GM12801 (cell line): ENCODE data around the gene FER1L5.

ENCODE experiments used
- TF ChIP-seq, protein P1 (sequence below): IDR thresholded peaks from one replicate; pipeline ENCODE4 v1.5.1; 2011; ENCODE audit warnings: control low read depth; ENCODE audit not compliant: insufficient read length; ENCODE audit errors: extremely low read depth

The FER1L5 gene

DNA sequence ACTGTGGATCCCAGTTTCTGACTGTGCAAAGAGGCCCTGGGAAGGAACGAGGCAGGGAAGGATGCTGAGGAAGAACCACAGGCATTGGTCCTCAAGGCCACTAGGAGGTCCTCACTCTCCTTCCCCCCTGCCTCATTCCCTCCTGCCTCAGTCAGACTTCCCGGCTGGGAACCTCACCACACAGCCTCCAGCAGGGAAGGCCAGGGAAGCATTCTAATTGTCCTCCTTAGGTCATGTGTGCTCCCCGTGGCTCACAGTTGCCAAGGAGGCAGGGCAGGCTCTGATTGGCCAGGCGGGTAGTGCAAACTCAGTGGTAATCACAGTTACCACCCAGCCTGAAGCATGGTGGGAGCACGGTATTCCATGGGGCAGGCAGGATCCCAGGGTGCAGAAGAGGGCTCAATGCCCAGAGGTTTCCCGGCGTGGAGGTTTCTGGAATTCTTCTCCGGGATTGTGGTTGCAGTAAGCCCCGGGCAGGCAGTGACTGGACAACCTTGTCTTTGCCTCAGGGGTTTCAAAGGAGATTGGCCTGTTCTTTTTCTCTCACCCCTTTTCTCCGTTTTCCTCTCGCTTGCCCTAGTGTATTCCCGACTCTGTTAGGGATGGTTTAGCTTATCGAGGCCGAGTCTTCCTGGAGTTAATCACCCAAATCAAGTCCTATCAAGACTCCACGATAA is 27.1 kb downstream of the FER1L5 start:
- TF ChIP-seq, protein P1, sequence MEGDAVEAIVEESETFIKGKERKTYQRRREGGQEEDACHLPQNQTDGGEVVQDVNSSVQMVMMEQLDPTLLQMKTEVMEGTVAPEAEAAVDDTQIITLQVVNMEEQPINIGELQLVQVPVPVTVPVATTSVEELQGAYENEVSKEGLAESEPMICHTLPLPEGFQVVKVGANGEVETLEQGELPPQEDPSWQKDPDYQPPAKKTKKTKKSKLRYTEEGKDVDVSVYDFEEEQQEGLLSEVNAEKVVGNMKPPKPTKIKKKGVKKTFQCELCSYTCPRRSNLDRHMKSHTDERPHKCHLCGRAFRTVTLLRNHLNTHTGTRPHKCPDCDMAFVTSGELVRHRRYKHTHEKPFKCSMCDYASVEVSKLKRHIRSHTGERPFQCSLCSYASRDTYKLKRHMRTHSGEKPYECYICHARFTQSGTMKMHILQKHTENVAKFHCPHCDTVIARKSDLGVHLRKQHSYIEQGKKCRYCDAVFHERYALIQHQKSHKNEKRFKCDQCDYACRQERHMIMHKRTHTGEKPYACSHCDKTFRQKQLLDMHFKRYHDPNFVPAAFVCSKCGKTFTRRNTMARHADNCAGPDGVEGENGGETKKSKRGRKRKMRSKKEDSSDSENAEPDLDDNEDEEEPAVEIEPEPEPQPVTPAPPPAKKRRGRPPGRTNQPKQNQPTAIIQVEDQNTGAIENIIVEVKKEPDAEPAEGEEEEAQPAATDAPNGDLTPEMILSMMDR: no peak

DNA sequence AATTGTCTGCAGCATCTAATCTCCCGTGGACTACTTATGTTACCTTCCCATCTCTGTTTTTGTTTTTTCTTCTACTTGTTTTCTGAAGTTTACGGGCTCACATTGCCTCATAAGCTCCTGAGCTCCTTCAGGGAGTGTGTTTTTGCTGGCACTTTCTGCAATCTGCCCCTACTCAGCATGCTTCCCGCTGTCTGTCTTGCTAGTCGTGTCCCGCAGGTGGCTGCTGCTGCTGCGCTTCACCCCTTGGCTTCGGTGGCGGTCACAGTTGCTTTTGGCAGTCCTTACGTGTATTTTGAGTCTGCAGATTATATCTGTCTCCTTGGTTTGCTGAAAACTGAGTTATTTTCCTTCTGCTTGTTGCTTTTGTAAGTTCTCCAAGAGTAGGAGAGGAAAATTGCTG is 37.3 kb downstream of the FER1L5 start:
- TF ChIP-seq, protein P1: no peak

DNA sequence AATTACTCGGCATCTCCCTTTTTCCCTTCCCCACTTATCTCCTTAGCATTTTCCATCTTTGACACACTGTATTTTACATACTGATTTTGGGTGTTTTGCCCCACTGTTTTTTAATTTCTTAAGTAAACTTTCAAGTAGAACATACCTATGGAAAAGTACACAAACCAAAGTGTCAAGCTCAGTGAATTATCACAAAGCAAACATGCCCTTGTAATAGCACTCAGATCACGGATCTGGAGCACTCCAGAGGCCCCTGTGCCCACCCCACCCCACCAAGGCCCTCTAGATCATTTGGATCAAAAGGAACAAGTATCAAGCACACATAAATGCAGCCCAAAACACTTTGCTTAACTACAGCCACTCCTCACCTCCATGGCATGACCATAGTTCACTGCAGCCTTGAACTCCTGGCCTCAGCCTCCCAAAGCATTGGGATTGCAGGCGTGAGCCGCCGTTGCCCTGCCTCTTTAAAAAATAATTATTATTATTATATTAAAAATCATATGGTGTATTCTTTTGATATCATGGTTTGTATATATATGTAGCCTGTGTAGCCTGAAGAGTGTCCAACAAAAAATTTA is 38.1 kb downstream of the FER1L5 start:
- TF ChIP-seq, protein P1: no peak

DNA sequence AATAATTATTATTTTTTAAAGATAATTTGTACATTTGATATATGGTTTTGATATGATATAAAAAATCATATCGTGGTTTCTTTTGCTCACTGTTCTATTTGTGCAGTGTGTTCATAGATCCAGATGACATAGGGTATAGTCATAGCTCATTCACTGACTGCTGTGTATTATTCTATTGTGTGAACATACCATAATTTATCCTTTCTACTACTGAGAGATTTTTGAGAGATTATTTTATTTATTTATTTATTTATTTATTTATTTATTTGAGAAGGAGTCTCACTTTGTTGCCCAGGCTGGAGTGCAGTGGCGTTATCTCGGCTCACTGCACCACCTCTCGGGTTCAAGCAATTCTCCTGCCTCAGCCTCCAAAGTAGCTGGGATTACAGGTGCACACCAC is 39.0 kb downstream of the FER1L5 start:
- TF ChIP-seq, protein P1: no peak

DNA sequence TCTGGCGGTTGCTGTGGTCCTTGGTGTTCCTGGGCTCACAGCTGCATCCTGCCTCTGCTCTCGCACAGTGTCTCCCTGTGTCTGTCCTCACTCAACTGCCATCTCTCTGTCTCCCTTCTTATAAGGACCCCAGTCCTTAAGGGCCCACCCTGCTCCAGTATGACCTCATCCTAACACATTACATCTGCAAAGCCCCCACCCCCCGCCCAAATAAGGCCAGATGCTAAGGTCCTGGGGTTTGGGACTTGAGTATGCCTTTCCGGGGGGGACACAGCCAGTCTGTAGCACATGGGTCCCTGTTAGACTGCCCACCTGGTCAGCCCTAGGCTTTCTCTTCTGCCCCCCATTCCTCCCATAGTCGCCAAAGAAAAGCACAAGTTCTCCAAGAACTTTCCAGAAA is 40.7 kb downstream of the FER1L5 start:
- TF ChIP-seq, protein P1: no peak

DNA sequence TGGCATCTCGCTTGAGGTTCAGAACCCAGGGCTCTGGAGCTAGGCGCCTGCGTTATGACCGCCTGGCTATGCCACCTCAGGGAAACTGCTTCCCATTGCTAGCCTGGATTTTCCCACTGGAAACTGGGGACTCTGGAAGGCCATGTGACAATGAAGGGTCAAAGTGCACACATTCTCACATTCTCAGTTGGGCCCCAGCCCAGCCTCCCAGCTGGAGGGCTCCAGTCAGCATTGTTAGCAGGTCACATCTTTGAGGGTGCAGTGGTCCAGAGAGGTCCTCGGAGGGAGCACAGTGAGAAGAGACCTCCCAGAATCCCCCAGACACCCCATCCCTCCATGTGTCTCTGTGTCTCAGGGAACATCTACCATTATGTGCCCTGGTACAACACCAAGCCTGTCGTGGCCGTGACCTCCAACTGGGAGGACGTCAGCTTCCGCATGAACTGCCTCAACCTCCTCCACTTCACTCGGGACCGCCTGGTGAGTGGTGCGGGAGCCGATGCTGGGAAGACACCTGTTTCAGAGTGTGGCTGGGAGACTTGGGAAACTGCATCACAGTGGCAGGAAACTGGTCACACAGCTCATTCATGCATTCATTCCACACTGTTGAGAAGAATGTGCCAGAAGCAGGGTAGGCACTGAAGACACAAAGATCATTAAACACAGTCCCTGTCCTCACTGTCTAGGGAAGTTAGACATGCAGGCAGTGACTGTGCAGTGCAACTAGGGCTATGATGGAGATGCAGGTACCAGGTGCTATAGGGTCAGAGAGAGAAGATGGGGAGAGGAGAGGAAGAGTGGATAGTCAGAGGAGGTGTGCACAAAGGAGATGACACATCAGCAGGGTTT is 41.6 kb downstream of the FER1L5 start:
- TF ChIP-seq, protein P1: no peak

DNA sequence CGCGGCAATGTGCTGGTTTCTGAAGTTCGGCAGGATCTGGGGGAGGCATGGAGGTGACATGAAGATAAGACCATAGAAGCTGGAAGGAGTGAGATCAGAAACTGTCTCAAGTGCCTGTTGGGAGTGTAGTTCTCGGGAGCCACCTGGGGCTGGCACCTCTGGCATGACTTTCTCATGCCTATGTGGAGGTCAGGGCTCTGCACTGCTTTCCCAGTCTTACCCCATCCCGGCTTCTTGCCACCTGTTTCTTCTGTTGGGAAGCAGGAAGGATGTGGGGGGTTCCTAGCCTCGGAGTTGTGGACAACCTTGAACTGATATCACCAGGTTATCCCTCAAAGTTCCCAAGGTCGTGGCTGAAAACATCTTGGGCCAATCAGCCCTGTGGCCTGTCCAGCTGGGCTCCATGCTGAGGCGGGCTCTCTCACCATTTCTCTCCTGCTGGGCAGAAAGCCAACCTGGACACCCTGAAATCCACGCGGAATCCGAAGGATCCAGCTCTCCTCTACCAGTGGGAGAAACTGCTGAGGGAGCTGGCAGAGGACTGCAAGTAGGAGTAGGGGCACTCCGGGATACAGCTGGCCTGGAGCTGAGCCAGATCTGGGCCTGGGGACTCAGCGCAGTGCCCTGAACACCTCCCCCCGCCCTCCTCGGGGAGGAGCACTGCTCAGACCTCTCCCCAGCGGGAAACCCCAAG is 42.5 kb downstream of the FER1L5 start:
- TF ChIP-seq, protein P1: no peak
